Endothelial cell of umbilical vein (primary cell): ENCODE measurements around the gene LIG3. TPM values are rescaled to one million over a fixed set of nuclear protein-coding genes. Genes with fewer than 3 reads are reported as not detected.

ENCODE experiments used
- BruUV-seq: library from RNA; stranded (reverse); fragments of 400-500 nt; replicated peaks from 2 replicates; lab custom pipeline; 2021; lab: Mats Ljungman, UMichigan
- CTCF ChIA-PET: fragments of 300-600, 350-600 bp; sonication (Branson Sonifier 250); formaldehyde crosslinking; loops from one replicate; lab custom pipeline; 2021; ENCODE audit warnings: antibody characterized with exemption, inconsistent platforms; lab: Charles Lee
- POLR2A ChIA-PET: fragments of 300-600, 350-600 bp; sonication (Branson Sonifier 250); formaldehyde crosslinking; loops from one replicate; lab custom pipeline; 2021; ENCODE audit warnings: antibody characterized with exemption, inconsistent platforms; lab: Charles Lee
- DNase-seq: peaks from one replicate; pipeline ENCODE4 v3.0.0-alpha.2; 2011; ENCODE audit warnings: low read depth, low spot score
- FAIRE-seq: peaks from 2 replicates; lab custom pipeline; 2011; peaks lifted over from hg19 to GRCh38; lab: Jason Lieb, UNC
- H2AFZ ChIP-seq: 2 replicates; pipeline ENCODE4 v1.6.0; 2012; ENCODE audit warnings: low read depth, low read length, control low read depth, inconsistent platforms
- H3K27ac ChIP-seq: 2 replicates; pipeline ENCODE4 v1.5.1; 2011; ENCODE audit warnings: low read depth, mild to moderate bottlenecking, control low read depth, low read length, moderate library complexity; ENCODE audit not compliant: insufficient read depth
- H3K27me3 ChIP-seq, 2 experiments: 2 replicates each; pipeline versions ENCODE4 v1.6.0 to v1.6.1; 2011; ENCODE audit warnings: low read length in 2 of 2, mixed read lengths in 1 of 2; ENCODE audit not compliant: control insufficient read depth in 2 of 2, insufficient read depth in 2 of 2
- H3K36me3 ChIP-seq, 2 experiments: 2 replicates in 1 of 2; 3 replicates in 1 of 2; pipeline ENCODE4 v1.5.1; 2011; ENCODE audit warnings: low read length in 2 of 2, mild to moderate bottlenecking in 1 of 2, moderate library complexity in 1 of 2; ENCODE audit not compliant: control insufficient read depth in 2 of 2, insufficient read depth in 2 of 2; ENCODE audit errors: extremely low read depth in 1 of 2
- H3K4me1 ChIP-seq: 3 replicates; pipeline ENCODE4 v1.5.1; 2011; ENCODE audit warnings: mild to moderate bottlenecking, low read length; ENCODE audit not compliant: control insufficient read depth, insufficient read depth; ENCODE audit errors: extremely low read depth
- H3K4me2 ChIP-seq: 2 replicates; pipeline ENCODE4 v1.6.1; 2011; ENCODE audit warnings: low read length, control low read depth, mixed read lengths; ENCODE audit not compliant: insufficient read depth
- H3K4me3 ChIP-seq, 3 experiments: fragments of 200-600 bp in 1 of 3; sonication (generic), shearing (Covaris generic) in 1 of 3; replicated peaks in 1 of 3; 2 replicates each; pipeline ENCODE4 v1.5.1; 2011 to 2016; ENCODE audit warnings: control low read depth in 3 of 3, low read length in 3 of 3, mild to moderate bottlenecking in 2 of 3, inconsistent platforms in 1 of 3, low read depth in 1 of 3, moderate library complexity in 1 of 3; ENCODE audit not compliant: insufficient read depth in 1 of 3
- H3K79me2 ChIP-seq: 2 replicates; pipeline ENCODE4 v1.6.0; 2012; ENCODE audit warnings: low read length, inconsistent platforms; ENCODE audit not compliant: control insufficient read depth, insufficient read depth
- H3K9ac ChIP-seq: replicated peaks from 2 replicates; pipeline ENCODE3; 2011; ENCODE audit warnings: low read length, control low read depth; ENCODE audit not compliant: insufficient read depth; ENCODE audit errors: extremely low read depth
- H3K9me1 ChIP-seq: replicated peaks from 3 replicates; pipeline ENCODE4 v1.6.0; 2011; ENCODE audit warnings: mild to moderate bottlenecking, low read length; ENCODE audit not compliant: control insufficient read depth, insufficient read depth; ENCODE audit errors: extremely low read depth
- H3K9me3 ChIP-seq: replicated peaks from 2 replicates; pipeline ENCODE4 v1.5.1; 2012; ENCODE audit warnings: low read length, inconsistent platforms; ENCODE audit not compliant: control insufficient read depth, insufficient read depth
- H4K20me1 ChIP-seq: replicated peaks from 2 replicates; pipeline ENCODE3; 2011; ENCODE audit warnings: mild to moderate bottlenecking, low read length; ENCODE audit not compliant: control insufficient read depth, insufficient read depth; ENCODE audit errors: extremely low read depth
- EZH2 ChIP-seq: IDR thresholded peaks from 2 replicates; pipeline ENCODE4 v1.6.1; 2012; ENCODE audit warnings: borderline replicate concordance, low read depth, mild to moderate bottlenecking, moderate library complexity, low read length, inconsistent platforms; ENCODE audit not compliant: severe bottlenecking
- FOS ChIP-seq: IDR thresholded peaks from 2 replicates; pipeline ENCODE4 v1.6.1; 2011; ENCODE audit warnings: mild to moderate bottlenecking, low read length, moderate library complexity, borderline replicate concordance; ENCODE audit not compliant: insufficient read depth
- GATA2 ChIP-seq: IDR thresholded peaks from 2 replicates; pipeline ENCODE4 v1.7.0; 2011; ENCODE audit warnings: low read depth, mild to moderate bottlenecking, moderate library complexity, mixed read lengths, low read length; ENCODE audit not compliant: insufficient read length, insufficient read depth
- JUN ChIP-seq: IDR thresholded peaks from 2 replicates; pipeline ENCODE4 v1.6.1; 2011; ENCODE audit warnings: borderline replicate concordance, low read depth; ENCODE audit not compliant: insufficient read length, insufficient read depth
- MYC ChIP-seq: IDR thresholded peaks from one replicate; pipeline ENCODE4 v1.6.1; 2011; ENCODE audit warnings: mild to moderate bottlenecking, low read depth, low read length
- POLR2A ChIP-seq: IDR thresholded peaks from 2 replicates; pipeline ENCODE4 v1.6.1; 2012; ENCODE audit warnings: low read depth, mild to moderate bottlenecking, control low read depth, low read length
- POLR2AphosphoS5 ChIP-seq: IDR thresholded peaks from 2 replicates; pipeline ENCODE4 v1.6.1; 2012; ENCODE audit warnings: low read depth, mild to moderate bottlenecking, control low read depth, low read length, moderate library complexity; ENCODE audit not compliant: insufficient read depth
- dilution Hi-C: fragments of 300-500 bp; cut with MboI; formaldehyde crosslinking; loops from one replicate; pipeline ENCODE4 v1.15.0; 2019; ENCODE audit warnings: low sequenced_read_pairs; ENCODE audit not compliant: extremely low pct_ligation_motif_present
- intact Hi-C: fragments of 100-400 bp; cut with micrococcal nuclease; formaldehyde crosslinking; loops from one replicate; pipeline ENCODE4 v1.10.0; 2022
- polyA plus RNA-seq, 4 experiments: library from polyadenylated mRNA; depleted of rRNA in 3 of 4; stranded (reverse) in 3 of 4; unstranded in 1 of 4; fragments of >200 nt; gene quantifications; 2 replicates each; pipeline versions ENCODE4 v1.2.1 to v1.2.3, GENCODE V29; 2011 to 2012; ENCODE audit warnings: missing spikeins in 1 of 4
- total RNA-seq: library from RNA; stranded (reverse); gene quantifications from 2 replicates; pipeline ENCODE4 v1.2.3, GENCODE V29; 2021
- TF ChIP-seq, protein P1 (sequence below), 2 donors: IDR thresholded peaks; 1 replicate in 1 of 2; 2 replicates in 1 of 2; pipeline ENCODE4 v1.5.1; 2011; ENCODE audit warnings: low read length in 2 of 2, mild to moderate bottlenecking in 2 of 2, moderate library complexity in 2 of 2, control low read depth in 1 of 2, inconsistent platforms in 1 of 2, low read depth in 1 of 2; ENCODE audit not compliant: insufficient read depth in 1 of 2; ENCODE audit errors: extremely low read depth in 1 of 2
- TF ChIP-seq, protein P2 (sequence below): IDR thresholded peaks from 2 replicates; pipeline ENCODE4 v1.6.1; 2011; ENCODE audit not compliant: insufficient read depth, insufficient read length

Gene LIG3
- total and polyA plus RNA-seq, 2 donors (not counting 3 experiments of a cell fraction or from before 2014, with no cell fraction given), result 25.8 to 35.3 TPM

DNA sequence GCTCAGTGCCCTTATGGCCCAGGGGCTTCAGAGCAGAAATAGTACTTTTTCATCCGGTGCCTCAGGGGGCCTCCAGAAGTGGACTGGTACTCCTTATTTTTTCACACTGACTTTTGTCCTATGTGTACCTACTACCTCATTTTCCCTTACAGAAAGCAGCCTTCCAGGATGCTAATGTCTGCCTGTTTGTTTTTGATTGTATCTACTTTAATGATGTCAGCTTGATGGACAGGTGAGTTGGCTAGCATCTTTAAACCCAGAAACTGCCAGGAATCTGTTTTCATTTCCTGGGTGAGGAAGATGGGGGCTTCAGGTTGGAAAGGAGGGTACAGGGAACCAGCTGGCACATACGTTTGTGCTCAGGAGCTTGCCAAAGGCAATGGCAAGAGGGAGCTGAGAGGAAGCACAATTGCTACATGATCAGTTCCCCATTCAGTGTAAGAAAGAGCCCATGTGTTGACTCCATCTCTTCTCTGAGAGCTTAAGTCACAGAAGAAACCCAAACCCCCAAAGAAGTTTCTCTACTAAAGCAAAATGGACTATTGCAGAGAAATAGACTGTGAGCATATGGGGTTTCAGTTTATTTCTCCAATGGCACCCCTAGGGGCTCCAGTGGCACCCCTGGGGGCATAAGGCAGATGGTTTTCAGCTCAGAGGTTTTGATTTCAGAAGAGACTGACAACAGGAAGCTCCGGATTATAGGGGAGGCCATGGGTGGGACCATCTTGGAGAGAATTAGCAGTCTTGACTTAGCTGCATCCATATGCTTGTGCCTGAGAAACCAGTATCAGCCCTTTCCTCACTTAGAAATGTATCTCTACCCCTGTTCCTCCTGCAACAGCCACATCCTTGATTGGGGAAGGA lies 16.3 kb downstream of the LIG3 start:
- Histone ChIP-seq H3K79me2 (no peaks in the 10 kb centered on the region), H3K4me2 (no peak overlapping the region), H3K27me3 (no peaks in the 10 kb centered on the region), H2AFZ (no peak overlapping the region), H4K20me1 (no peaks in the 10 kb centered on the region), H3K4me1 (peaks cover 2% of the 10 kb centered on the region), H3K4me3 (no peak overlapping the region), H3K9me1 (no peaks in the 10 kb centered on the region), H3K9me3 (no peaks in the 10 kb centered on the region), H3K36me3 (peaks cover 2 to 17% of the 10 kb centered on the region in 2 experiments), H3K27ac (no peak overlapping the region), H3K9ac (no peak overlapping the region)
- DNase-seq (no peak), FAIRE-seq (no peak)
- intact Hi-C loops (no loop called here), dilution Hi-C loops (loop anchor here (25.0 kb wide), 1 partner anchor 116 kb away; the partner anchor contains the start of genes FNDC8 and RAD51D)
- no TSS peak for BruUV-seq
- CTCF ChIA-PET, result interaction anchor here (0.7 to 5.0 kb wide), 7 partner anchors 12 to 454 kb away, joined by 3 to 48 read pairs (median 6); partner anchors contain the start of genes FNDC8, RAD51D and RFFL
- POLR2A ChIA-PET, result no interaction called here
- TF ChIP-seq, protein P1, sequence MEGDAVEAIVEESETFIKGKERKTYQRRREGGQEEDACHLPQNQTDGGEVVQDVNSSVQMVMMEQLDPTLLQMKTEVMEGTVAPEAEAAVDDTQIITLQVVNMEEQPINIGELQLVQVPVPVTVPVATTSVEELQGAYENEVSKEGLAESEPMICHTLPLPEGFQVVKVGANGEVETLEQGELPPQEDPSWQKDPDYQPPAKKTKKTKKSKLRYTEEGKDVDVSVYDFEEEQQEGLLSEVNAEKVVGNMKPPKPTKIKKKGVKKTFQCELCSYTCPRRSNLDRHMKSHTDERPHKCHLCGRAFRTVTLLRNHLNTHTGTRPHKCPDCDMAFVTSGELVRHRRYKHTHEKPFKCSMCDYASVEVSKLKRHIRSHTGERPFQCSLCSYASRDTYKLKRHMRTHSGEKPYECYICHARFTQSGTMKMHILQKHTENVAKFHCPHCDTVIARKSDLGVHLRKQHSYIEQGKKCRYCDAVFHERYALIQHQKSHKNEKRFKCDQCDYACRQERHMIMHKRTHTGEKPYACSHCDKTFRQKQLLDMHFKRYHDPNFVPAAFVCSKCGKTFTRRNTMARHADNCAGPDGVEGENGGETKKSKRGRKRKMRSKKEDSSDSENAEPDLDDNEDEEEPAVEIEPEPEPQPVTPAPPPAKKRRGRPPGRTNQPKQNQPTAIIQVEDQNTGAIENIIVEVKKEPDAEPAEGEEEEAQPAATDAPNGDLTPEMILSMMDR (IDR thresholded peaks at IDR 0.05; ENCODE audit: extremely low read depth in 1 of 2, insufficient read depth in 1 of 2, low read depth in 1 of 2, low read length in 2 of 2), result no peak
- TF ChIP-seq POLR2A (no peak), POLR2AphosphoS5 (no peak), EZH2 (no peak), MYC (no peak), GATA2 (no peak), FOS (no peak), JUN (no peak)
- TF ChIP-seq, protein P2, sequence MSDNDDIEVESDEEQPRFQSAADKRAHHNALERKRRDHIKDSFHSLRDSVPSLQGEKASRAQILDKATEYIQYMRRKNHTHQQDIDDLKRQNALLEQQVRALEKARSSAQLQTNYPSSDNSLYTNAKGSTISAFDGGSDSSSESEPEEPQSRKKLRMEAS, result no peak
